ENCODE data around the gene HOXA10. TPM values are rescaled to one million over a fixed set of nuclear protein-coding genes. Genes with fewer than 3 reads are reported as not detected.

The HOXA10 gene
- total RNA-seq, 1 donor from 2014 or later, result 0.12 TPM

GRCh38 chr7:27148031-27148755 is 25.9 kb downstream of the HOXA10 start:
- Mint-ChIP-seq H3K27me3 (ENCODE audit: low read depth) (peaks cover 87% of the 10 kb centered on the region), H3K27ac (ENCODE audit: unreplicated experiment) (peak overlapping the region; percentile 54), H3K4me1 (ENCODE audit: low read depth) (peaks cover 15% of the 10 kb centered on the region), H3K4me3 (ENCODE audit: unreplicated experiment) (no peak overlapping the region), H3K36me3 (ENCODE audit: low read depth) (peaks cover 2% of the 10 kb centered on the region), H3K9me3 (ENCODE audit: low read depth) (peaks cover 2% of the 10 kb centered on the region)
- DNase-seq (ENCODE audit: low spot score), result no peak
- no peak for TF ChIP-seq CTCF (IDR thresholded peaks at IDR 0.05)

GRCh38 chr7:27147199-27148030 is 26.7 kb downstream of the HOXA10 start, which contains the start of gene HOXA6:
TSS of gene HOXA6 (minus strand) at chr7:27147774. CDS start at chr7:27147749, 25 bp downstream.
- no peak for TF ChIP-seq CTCF (IDR thresholded peaks at IDR 0.05)
- H3K27ac Mint-ChIP-seq (ENCODE audit: unreplicated experiment), result peak within 1 kb of the TSS; percentile 54
- peaks cover 20% of the 10 kb centered on the region for H3K4me1 Mint-ChIP-seq (ENCODE audit: low read depth)
- peaks cover 2% of the 10 kb centered on the region for H3K9me3 Mint-ChIP-seq (ENCODE audit: low read depth)
- peaks cover 2% of the 10 kb centered on the region for H3K36me3 Mint-ChIP-seq (ENCODE audit: low read depth)
- peak within 1 kb of the TSS; percentile 22 for H3K4me3 Mint-ChIP-seq (ENCODE audit: unreplicated experiment)
- DNase-seq (ENCODE audit: low spot score), result peak; percentile 80
- H3K27me3 Mint-ChIP-seq (ENCODE audit: low read depth), result peaks cover 86% of the 10 kb centered on the region

- TF ChIP-seq CTCF (IDR thresholded peaks at IDR 0.05), result no peak
- no peak overlapping the region for H3K27ac Mint-ChIP-seq (ENCODE audit: unreplicated experiment)
- DNase-seq (ENCODE audit: low spot score), result no peak
- peaks cover 2% of the 10 kb centered on the region for H3K9me3 Mint-ChIP-seq (ENCODE audit: low read depth)
- H3K36me3 Mint-ChIP-seq (ENCODE audit: low read depth), result peaks cover 2% of the 10 kb centered on the region
- H3K4me1 Mint-ChIP-seq (ENCODE audit: low read depth), result peaks cover 20% of the 10 kb centered on the region
- peaks cover 86% of the 10 kb centered on the region for H3K27me3 Mint-ChIP-seq (ENCODE audit: low read depth)
- H3K4me3 Mint-ChIP-seq (ENCODE audit: unreplicated experiment), result no peak overlapping the region
These were observed 27.5 kb downstream of the HOXA10 start for GRCh38 chr7:27146491-27147198.

GRCh38 chr7:27145914-27146412 is 28.2 kb downstream of the HOXA10 start:
- Mint-ChIP-seq H3K36me3 (ENCODE audit: low read depth) (peaks cover 2% of the 10 kb centered on the region), H3K4me3 (ENCODE audit: unreplicated experiment) (no peak overlapping the region), H3K27me3 (ENCODE audit: low read depth) (peaks cover 86% of the 10 kb centered on the region), H3K9me3 (ENCODE audit: low read depth) (peaks cover 2% of the 10 kb centered on the region), H3K27ac (ENCODE audit: unreplicated experiment) (no peak overlapping the region), H3K4me1 (ENCODE audit: low read depth) (peaks cover 13% of the 10 kb centered on the region)
- no peak for TF ChIP-seq CTCF (IDR thresholded peaks at IDR 0.05)
- no peak for DNase-seq (ENCODE audit: low spot score)

Measured in chondrocyte (in vitro differentiated cells).